Neuronal stem cell (in vitro differentiated cells): ENCODE measurements around the gene MARCHF4.
"Not testable (repeated sequence)": the region's sequence is repeated elsewhere in the genome, so short reads cannot be mapped to it uniquely, and the experiment has no call there.

Source experiments
- DNase-seq: peaks from one replicate; pipeline ENCODE4 v3.0.0-alpha.2; 2013; ENCODE audit warnings: low spot score
- H2AFZ ChIP-seq: one replicate; pipeline ENCODE4 v1.6.1; 2013; ENCODE audit warnings: mild to moderate bottlenecking, low read length, inconsistent platforms
- H2AK5ac ChIP-seq: 2 replicates; pipeline ENCODE4 v1.6.1; 2013; ENCODE audit warnings: low read depth, mild to moderate bottlenecking, inconsistent platforms, low read length, moderate library complexity, mixed read lengths
- H2BK120ac ChIP-seq: 2 replicates; pipeline ENCODE4 v1.6.1; 2013; ENCODE audit warnings: low read depth, mild to moderate bottlenecking, inconsistent platforms, low read length, moderate library complexity, mixed read lengths
- H2BK12ac ChIP-seq: one replicate; pipeline ENCODE4 v1.6.1; 2013; ENCODE audit warnings: low read length, inconsistent platforms
- H2BK15ac ChIP-seq: 2 replicates; pipeline ENCODE4 v1.6.1; 2013; ENCODE audit warnings: mild to moderate bottlenecking, low read length, inconsistent platforms, mixed read lengths
- H2BK5ac ChIP-seq: one replicate; pipeline ENCODE4 v1.6.1; 2013; ENCODE audit warnings: inconsistent platforms, mild to moderate bottlenecking, low read length, moderate library complexity
- H3K14ac ChIP-seq: one replicate; pipeline ENCODE4 v1.6.1; 2013; ENCODE audit warnings: low read length, inconsistent platforms
- H3K18ac ChIP-seq: 2 replicates; pipeline ENCODE4 v1.6.1; 2013; ENCODE audit warnings: low read length, inconsistent platforms
- H3K23ac ChIP-seq: 2 replicates; pipeline ENCODE4 v1.6.1; 2013; ENCODE audit warnings: low read depth, mild to moderate bottlenecking, mixed read lengths, low read length, inconsistent platforms; ENCODE audit not compliant: poor library complexity
- H3K27ac ChIP-seq: replicated peaks from 3 replicates; pipeline ENCODE4 v1.5.1; 2013; ENCODE audit warnings: low read length, inconsistent platforms
- H3K27me3 ChIP-seq, 3 experiments: 2 replicates each; pipeline ENCODE4 v1.6.1; 2013; ENCODE audit warnings: low read length in 3 of 3, mild to moderate bottlenecking in 2 of 3, inconsistent platforms in 1 of 3, low read depth in 1 of 3, mixed read lengths in 1 of 3, moderate library complexity in 1 of 3; ENCODE audit not compliant: control insufficient read depth in 3 of 3, insufficient read depth in 3 of 3
- H3K36me3 ChIP-seq, 2 donors: replicated peaks in 1 of 2; 2 replicates each; pipeline ENCODE4 v1.6.1; 2013; ENCODE audit warnings: low read length in 2 of 2; ENCODE audit not compliant: control insufficient read depth in 2 of 2, insufficient read depth in 2 of 2
- H3K4ac ChIP-seq: 2 replicates; pipeline ENCODE4 v1.6.1; 2013; ENCODE audit warnings: inconsistent platforms, mild to moderate bottlenecking, low read length, moderate library complexity
- H3K4me1 ChIP-seq, 2 donors: 1 replicate in 1 of 2; 2 replicates in 1 of 2; pipeline ENCODE4 v1.6.1; 2013; ENCODE audit warnings: low read length in 2 of 2, low read depth in 1 of 2; ENCODE audit not compliant: control insufficient read depth in 2 of 2, insufficient read depth in 1 of 2
- H3K4me2 ChIP-seq: one replicate; pipeline ENCODE4 v1.6.1; 2013; ENCODE audit warnings: mild to moderate bottlenecking, low read length, inconsistent platforms; ENCODE audit not compliant: insufficient read depth, poor library complexity, severe bottlenecking
- H3K4me3 ChIP-seq, 2 donors: 2 replicates each; pipeline ENCODE4 v1.5.1; 2013; ENCODE audit warnings: low read length in 2 of 2, mild to moderate bottlenecking in 2 of 2, inconsistent platforms in 1 of 2, moderate library complexity in 1 of 2
- H3K79me1 ChIP-seq: one replicate; pipeline ENCODE4 v1.6.1; 2013; ENCODE audit warnings: low read depth, mild to moderate bottlenecking, inconsistent platforms, low read length, moderate library complexity
- H3K9ac ChIP-seq: one replicate; pipeline ENCODE4 v1.6.1; 2013; ENCODE audit warnings: mild to moderate bottlenecking, low read depth, low read length, inconsistent platforms; ENCODE audit not compliant: poor library complexity
- H3K9me3 ChIP-seq, 2 donors: replicated peaks in 1 of 2; 2 replicates each; pipeline versions ENCODE3 to v1.6.1; 2013; ENCODE audit warnings: low read length in 2 of 2, mild to moderate bottlenecking in 2 of 2, inconsistent platforms in 1 of 2, low read depth in 1 of 2, mixed read lengths in 1 of 2, moderate library complexity in 1 of 2; ENCODE audit not compliant: control insufficient read depth in 2 of 2, insufficient read depth in 1 of 2
- H4K8ac ChIP-seq: one replicate; pipeline ENCODE4 v1.6.1; 2013; ENCODE audit warnings: low read depth, mild to moderate bottlenecking, inconsistent platforms, low read length, moderate library complexity
- H4K91ac ChIP-seq: one replicate; pipeline ENCODE4 v1.6.1; 2013; ENCODE audit warnings: low read length, low read depth, mild to moderate bottlenecking, inconsistent platforms; ENCODE audit not compliant: poor library complexity
- WGBS, 2 donors: extraction: QIAGEN DNeasy Blood & Tissue Kit; methylation state at CpG; one replicate each; pipeline ENCODE4 v1.1.7; 2013; ENCODE audit warnings: missing lambda C conversion rate in 2 of 2, mixed read lengths in 1 of 2; ENCODE audit not compliant: insufficient read length in 2 of 2, insufficient replicate concordance in 1 of 2; ENCODE audit errors: extremely low coverage in 2 of 2; 5-methylcytosine and 5-hydroxymethylcytosine counted together

MARCHF4 gene

DNA sequence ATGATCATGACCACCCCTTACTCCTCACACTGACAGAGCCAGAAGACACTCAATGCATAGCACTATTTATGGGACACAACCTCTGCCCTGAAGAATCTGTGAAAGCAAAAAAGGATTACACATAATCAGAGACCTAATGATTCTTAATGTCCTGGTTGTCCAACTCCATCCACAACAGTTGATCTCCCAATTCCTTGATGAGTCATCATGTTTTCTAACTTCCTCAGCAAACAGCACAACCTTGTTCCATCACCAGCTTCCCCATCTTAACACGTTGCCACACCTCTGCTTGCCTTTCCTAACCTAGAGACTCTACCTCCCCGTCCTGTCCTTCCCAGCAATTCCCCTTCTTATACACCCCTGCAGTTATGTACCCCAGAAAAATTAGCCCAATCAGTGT lies 13.2 kb upstream of the MARCHF4 start:
- DNase-seq = no peak
- Histone ChIP-seq H3K36me3 (no peaks in the 10 kb centered on the region), H4K91ac (no peak overlapping the region), H2BK5ac (no peak overlapping the region), H3K23ac (no peak overlapping the region), H3K4me3 (no peak overlapping the region), H3K18ac (no peak overlapping the region), H3K9me3 (peaks cover 0 to 2% of the 10 kb centered on the region in 2 donors), H3K27me3 (peaks cover 0 to 6% (median 0%) of the 10 kb centered on the region in 3 experiments), H2BK12ac (no peak overlapping the region), H3K27ac (no peak overlapping the region), H2BK120ac (no peak overlapping the region), H3K4me2 (no peak overlapping the region), H3K4me1 (no peaks in the 10 kb centered on the region), H4K8ac (no peak overlapping the region), H3K14ac (no peak overlapping the region), H2AFZ (no peak overlapping the region), H3K79me1 (no peaks in the 10 kb centered on the region), H3K9ac (no peak overlapping the region), H3K4ac (no peak overlapping the region), H2AK5ac (no peak overlapping the region), H2BK15ac (no peak overlapping the region)
- no CpG with 5 or more reads among the region's 2 CpGs for WGBS, 2 donors

DNA sequence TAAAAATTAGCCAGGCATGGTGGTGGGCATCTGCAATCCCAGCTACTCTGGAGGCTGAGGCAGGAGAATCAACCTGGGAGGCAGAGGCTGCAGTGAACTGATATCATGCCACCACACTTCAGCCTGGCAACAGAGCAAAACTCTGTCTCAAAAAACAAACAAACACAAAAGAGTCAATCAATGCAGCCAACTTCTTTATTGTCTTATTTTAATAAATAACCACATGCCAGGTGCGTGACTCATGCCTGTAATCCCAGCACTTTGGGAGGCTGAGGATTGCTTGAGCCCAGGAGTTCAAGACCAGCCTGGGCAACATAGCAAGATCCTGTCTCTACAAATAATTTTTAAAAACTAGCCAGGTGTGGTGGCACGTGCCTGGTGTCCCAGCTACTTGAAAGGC lies 12.1 kb upstream of the MARCHF4 start:
- WGBS, 2 donors = no CpG with 5 or more reads among the region's 2 CpGs
- not testable (repeated sequence) for H2BK12ac ChIP-seq, H2BK15ac ChIP-seq, DNase-seq, H3K18ac ChIP-seq, H3K27me3 ChIP-seq, H2AFZ ChIP-seq, H3K4me2 ChIP-seq, H3K9ac ChIP-seq, H2BK5ac ChIP-seq, H2AK5ac ChIP-seq, H3K79me1 ChIP-seq, H3K23ac ChIP-seq, H3K14ac ChIP-seq, H3K4me1 ChIP-seq, H3K9me3 ChIP-seq, H4K8ac ChIP-seq, H3K4me3 ChIP-seq, H3K27ac ChIP-seq, H4K91ac ChIP-seq, H3K4ac ChIP-seq, H3K36me3 ChIP-seq, H2BK120ac ChIP-seq

DNA sequence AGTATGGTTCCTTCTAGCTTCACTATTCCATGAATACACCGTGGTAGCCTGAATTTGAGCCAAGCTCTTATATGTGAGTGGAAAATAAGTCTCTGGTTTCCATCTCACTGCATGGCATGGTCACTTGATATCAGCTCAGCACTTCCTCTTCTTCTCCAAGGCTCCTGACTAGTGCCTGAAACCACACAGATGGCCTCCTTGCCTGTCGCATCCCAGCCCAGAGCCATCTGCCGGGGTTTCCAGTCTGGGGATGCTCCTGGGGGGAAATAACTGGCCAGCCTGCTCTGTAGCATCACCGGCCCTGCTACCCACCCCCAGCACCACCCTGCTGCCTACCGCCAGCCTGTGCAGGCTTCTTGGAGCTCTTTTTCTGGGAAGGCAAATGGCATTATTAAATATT lies 7.7 kb upstream of the MARCHF4 start:
- Histone ChIP-seq H2BK15ac (peak overlapping the region; percentile 30), H3K79me1 (no peaks in the 10 kb centered on the region), H3K4me1 (peaks cover 0 to 1% of the 10 kb centered on the region in 2 donors), H4K91ac (no peak overlapping the region), H2BK12ac (no peak overlapping the region), H3K4me3 (no peak overlapping the region), H2AFZ (no peak overlapping the region), H3K14ac (no peak overlapping the region), H2BK120ac (no peak overlapping the region), H3K27me3 (peaks cover 0 to 18% (median 0%) of the 10 kb centered on the region in 3 experiments), H3K18ac (no peak overlapping the region), H2BK5ac (peak overlapping the region; percentile 26), H3K9ac (no peak overlapping the region), H3K4ac (no peak overlapping the region), H3K36me3 (no peaks in the 10 kb centered on the region), H2AK5ac (no peak overlapping the region), H3K23ac (no peak overlapping the region), H3K9me3 (no peaks in the 10 kb centered on the region), H4K8ac (no peak overlapping the region), H3K27ac (no peak overlapping the region), H3K4me2 (no peak overlapping the region)
- no CpG with 5 or more reads among the region's 5 CpGs for WGBS, 2 donors
- DNase-seq = no peak

DNA sequence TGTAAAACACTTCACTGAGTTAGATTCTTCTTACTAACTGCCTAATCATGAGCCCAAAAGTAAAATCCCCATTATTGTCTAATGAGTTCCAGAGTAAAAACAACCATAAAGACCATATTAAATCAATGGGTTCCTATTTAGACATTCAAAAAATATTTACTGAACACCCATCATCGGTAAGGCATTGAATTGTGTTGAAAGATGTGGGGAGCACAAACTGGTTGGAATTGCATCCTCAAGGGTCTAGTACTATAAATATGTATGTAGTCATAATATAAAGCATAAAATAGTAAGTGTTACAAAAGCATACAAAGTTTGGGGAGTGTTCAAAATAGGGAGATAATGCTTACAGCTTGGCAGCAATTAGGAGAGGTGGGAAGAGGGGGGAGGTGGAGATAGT lies 3.0 kb upstream of the MARCHF4 start:
- no peak overlapping the region for H3K18ac ChIP-seq
- no peak overlapping the region for H3K4me3 ChIP-seq
- no peak overlapping the region for H2BK12ac ChIP-seq
- H4K8ac ChIP-seq = no peak overlapping the region
- H3K27ac ChIP-seq = no peak overlapping the region
- no peak overlapping the region for H3K14ac ChIP-seq
- H3K4me2 ChIP-seq = no peak overlapping the region
- no peak overlapping the region for H2AK5ac ChIP-seq
- no peaks in the 10 kb centered on the region for H3K36me3 ChIP-seq
- H3K4ac ChIP-seq = no peak overlapping the region
- WGBS, 2 donors = no CpG with 5 or more reads among the region's 1 CpG
- peaks cover 0 to 49% (median 2%) of the 10 kb centered on the region in 3 experiments for H3K27me3 ChIP-seq
- H3K23ac ChIP-seq = no peak overlapping the region
- no peak overlapping the region for H2BK5ac ChIP-seq
- H2AFZ ChIP-seq = no peak overlapping the region
- H3K9ac ChIP-seq = no peak overlapping the region
- no peak for DNase-seq
- H3K79me1 ChIP-seq = no peaks in the 10 kb centered on the region
- no peaks in the 10 kb centered on the region for H3K9me3 ChIP-seq
- H2BK120ac ChIP-seq = no peak overlapping the region
- no peak overlapping the region for H2BK15ac ChIP-seq
- no peak overlapping the region for H4K91ac ChIP-seq
- peaks cover 8 to 10% of the 10 kb centered on the region in 2 donors for H3K4me1 ChIP-seq
